Uterus (tissue), 4 donors: ENCODE data around the gene THSD4. TPM values are rescaled to one million over a fixed set of nuclear protein-coding genes. Genes with fewer than 3 reads are reported as not detected.

Source experiments
- DNase-seq, 2 donors: peaks; one replicate each; pipeline ENCODE4 v3.0.0-alpha.2; 2019 to 2020
- H3K27ac ChIP-seq, 2 donors: fragments of 200-600 bp; sonication (generic); 1 replicate in 1 of 2; 2 replicates in 1 of 2; pipeline ENCODE4 v1.5.1; 2016 to 2018
- H3K27me3 ChIP-seq, 2 donors: fragments of 200-600 bp; sonication (generic); one replicate each; pipeline ENCODE4 v1.5.1; 2018 to 2019; ENCODE audit warnings: control low read depth in 1 of 2
- H3K36me3 ChIP-seq, 2 donors: fragments of 200-600 bp; sonication (generic); one replicate each; pipeline ENCODE4 v1.5.1; 2019; ENCODE audit warnings: control low read depth in 1 of 2
- H3K4me1 ChIP-seq, 2 donors: fragments of 200-600 bp; sonication (generic); one replicate each; pipeline ENCODE4 v1.5.1; 2018 to 2019; ENCODE audit warnings: control low read depth in 1 of 2
- H3K4me3 ChIP-seq, 2 donors: fragments of 200-600 bp; sonication (generic); 1 replicate in 1 of 2; 2 replicates in 1 of 2; pipeline ENCODE4 v1.5.1; 2018 to 2019; ENCODE audit warnings: mild to moderate bottlenecking in 1 of 2
- H3K9me3 ChIP-seq, 2 donors: fragments of 200-600 bp; sonication (generic); one replicate each; pipeline ENCODE4 v1.5.1; 2019; ENCODE audit warnings: control low read depth in 1 of 2
- POLR2A ChIP-seq, 2 donors: fragments of 450-650 bp; IDR thresholded peaks; one replicate each; pipeline ENCODE4 v1.6.1; 2016; ENCODE audit warnings: antibody characterized with exemption in 2 of 2, mild to moderate bottlenecking in 1 of 2, moderate library complexity in 1 of 2
- intact Hi-C: fragments of 100-400 bp; cut with DNase I; formaldehyde crosslinking; loops from one replicate; pipeline ENCODE4 v1.15.1; 2023; ENCODE audit warnings: low total_unique reads
- total RNA-seq, 4 donors: library from RNA; depleted of rRNA in 3 of 4; stranded (reverse); fragments of >200 nt in 3 of 4; gene quantifications; one replicate each; pipeline versions ENCODE4 v1.1.0 to v1.2.4, GENCODE V29; 2014 to 2023
- TF ChIP-seq, protein P1 (sequence below), 4 experiments: fragments of 200-600 bp in 2 of 4; fragments of 450-650 bp in 2 of 4; sonication (generic) in 2 of 4; IDR thresholded peaks; one replicate each; pipeline ENCODE4 v1.5.1; 2016 to 2019; ENCODE audit warnings: antibody characterized with exemption in 4 of 4, mild to moderate bottlenecking in 2 of 4, moderate library complexity in 1 of 4
- donor health status: DM: yes; HTN: yes; CAD: no.

THSD4 gene
- total RNA-seq, 4 donors from 2014 or later: 7.1 to 144 (median 35.4) TPM

- intact Hi-C loops: loop anchor here (10.0 kb wide), 1 partner anchor 358 kb away; no protein-coding TSS in a partner anchor
- H3K4me3 ChIP-seq: no peak overlapping the region
- TF ChIP-seq, protein P1, sequence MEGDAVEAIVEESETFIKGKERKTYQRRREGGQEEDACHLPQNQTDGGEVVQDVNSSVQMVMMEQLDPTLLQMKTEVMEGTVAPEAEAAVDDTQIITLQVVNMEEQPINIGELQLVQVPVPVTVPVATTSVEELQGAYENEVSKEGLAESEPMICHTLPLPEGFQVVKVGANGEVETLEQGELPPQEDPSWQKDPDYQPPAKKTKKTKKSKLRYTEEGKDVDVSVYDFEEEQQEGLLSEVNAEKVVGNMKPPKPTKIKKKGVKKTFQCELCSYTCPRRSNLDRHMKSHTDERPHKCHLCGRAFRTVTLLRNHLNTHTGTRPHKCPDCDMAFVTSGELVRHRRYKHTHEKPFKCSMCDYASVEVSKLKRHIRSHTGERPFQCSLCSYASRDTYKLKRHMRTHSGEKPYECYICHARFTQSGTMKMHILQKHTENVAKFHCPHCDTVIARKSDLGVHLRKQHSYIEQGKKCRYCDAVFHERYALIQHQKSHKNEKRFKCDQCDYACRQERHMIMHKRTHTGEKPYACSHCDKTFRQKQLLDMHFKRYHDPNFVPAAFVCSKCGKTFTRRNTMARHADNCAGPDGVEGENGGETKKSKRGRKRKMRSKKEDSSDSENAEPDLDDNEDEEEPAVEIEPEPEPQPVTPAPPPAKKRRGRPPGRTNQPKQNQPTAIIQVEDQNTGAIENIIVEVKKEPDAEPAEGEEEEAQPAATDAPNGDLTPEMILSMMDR (IDR thresholded peaks at IDR 0.05): no peak
- TF ChIP-seq POLR2A (IDR thresholded peaks at IDR 0.05): no peak
- no peak for DNase-seq
- H3K9me3 ChIP-seq: no peaks in the 10 kb centered on the region
- H3K27me3 ChIP-seq: no peaks in the 10 kb centered on the region
- H3K36me3 ChIP-seq: no peaks in the 10 kb centered on the region
- no peaks in the 10 kb centered on the region for H3K4me1 ChIP-seq
- H3K27ac ChIP-seq: no peak overlapping the region
Measured at GRCh38 chr15:71802770-71803169, 687.5 kb downstream of the THSD4 start.

- intact Hi-C loops: loop anchor here (10.0 kb wide), 1 partner anchor 359 kb away; no protein-coding TSS in a partner anchor
- no peaks in the 10 kb centered on the region for H3K36me3 ChIP-seq
- H3K27ac ChIP-seq: no peak overlapping the region
- no peak for DNase-seq
- no peak overlapping the region for H3K4me3 ChIP-seq
- no peak for TF ChIP-seq POLR2A (IDR thresholded peaks at IDR 0.05)
- TF ChIP-seq, protein P1 (IDR thresholded peaks at IDR 0.05): no peak
- H3K9me3 ChIP-seq: no peaks in the 10 kb centered on the region
- no peaks in the 10 kb centered on the region for H3K27me3 ChIP-seq
- H3K4me1 ChIP-seq: no peaks in the 10 kb centered on the region
Measured at GRCh38 chr15:71804226-71804625, 689.0 kb downstream of the THSD4 start.

DNA sequence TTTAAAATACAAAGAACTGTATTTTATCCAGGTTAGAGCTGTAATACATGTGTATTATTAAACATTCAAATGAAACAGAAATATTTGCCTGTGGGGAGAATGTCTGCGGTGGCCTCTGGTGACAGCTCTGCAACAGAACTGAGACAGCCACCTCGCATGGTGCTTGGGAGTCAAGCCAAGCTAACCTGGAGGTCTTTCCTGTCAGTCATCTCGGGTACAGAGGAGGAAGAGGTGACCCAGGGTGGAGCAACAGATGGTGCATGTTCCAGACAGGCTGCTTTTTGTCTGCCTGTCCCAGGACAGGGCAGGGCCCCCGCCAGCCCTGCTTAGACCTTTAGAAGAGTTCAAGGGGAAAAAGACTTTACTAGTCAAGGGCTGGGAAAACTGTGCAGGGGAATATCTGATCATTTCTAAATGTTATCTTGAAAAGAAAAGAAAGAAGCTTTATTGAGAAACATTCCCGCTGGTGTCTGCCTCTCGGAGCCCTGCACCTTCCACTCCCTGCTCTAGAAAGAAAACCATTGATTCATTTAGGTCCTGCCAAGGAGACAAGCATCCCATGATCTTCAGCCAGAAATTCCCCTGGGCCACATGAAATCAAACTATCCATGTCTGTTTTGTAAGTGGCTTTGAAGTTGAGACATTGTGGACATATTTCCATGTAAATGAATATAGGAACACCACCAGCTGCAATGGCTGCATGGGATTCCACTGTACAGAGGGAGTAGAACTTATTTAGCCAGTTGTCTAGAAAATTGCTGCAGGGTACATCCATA lies 689.6 kb downstream of the THSD4 start:
- Histone ChIP-seq H3K27me3 (no peaks in the 10 kb centered on the region), H3K36me3 (no peaks in the 10 kb centered on the region), H3K9me3 (no peaks in the 10 kb centered on the region), H3K27ac (no peak overlapping the region), H3K4me3 (no peak overlapping the region), H3K4me1 (no peaks in the 10 kb centered on the region)
- no peak for DNase-seq
- intact Hi-C loops: loop anchor here (10.0 kb wide), 1 partner anchor 360 kb away; no protein-coding TSS in a partner anchor
- TF ChIP-seq, protein P1 (IDR thresholded peaks at IDR 0.05): no peak
- TF ChIP-seq POLR2A (IDR thresholded peaks at IDR 0.05): no peak

DNA sequence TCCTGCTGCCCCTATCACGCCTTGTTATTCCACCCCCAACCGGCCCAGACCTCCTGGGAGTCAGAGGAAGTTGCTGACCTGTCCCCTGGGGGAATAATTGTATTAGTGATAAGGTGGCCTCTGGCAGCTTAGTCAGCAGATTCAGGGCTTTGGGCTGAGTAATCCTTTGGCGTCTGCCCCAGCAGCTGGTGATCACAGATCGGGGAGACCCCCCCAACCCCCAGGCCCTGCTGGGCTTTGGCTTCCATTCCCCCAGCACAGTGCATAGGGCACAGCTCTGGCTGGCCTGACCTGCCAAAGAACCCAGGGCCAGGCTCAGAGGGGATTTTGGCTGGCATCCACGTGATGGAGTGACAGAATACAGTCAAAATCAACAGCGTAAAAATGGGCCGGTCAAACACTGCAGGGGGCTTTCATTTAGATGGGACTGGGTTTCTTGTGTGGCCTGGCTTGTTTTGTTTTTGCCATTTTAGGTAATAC lies 691.2 kb downstream of the THSD4 start:
- Histone ChIP-seq H3K4me1 (no peaks in the 10 kb centered on the region), H3K9me3 (no peaks in the 10 kb centered on the region), H3K4me3 (no peak overlapping the region), H3K27ac (no peak overlapping the region), H3K27me3 (no peaks in the 10 kb centered on the region), H3K36me3 (no peaks in the 10 kb centered on the region)
- intact Hi-C loops: loop anchor here (10.0 kb wide), 1 partner anchor 362 kb away; no protein-coding TSS in a partner anchor
- no peak for DNase-seq
- TF ChIP-seq, protein P1 (IDR thresholded peaks at IDR 0.05): no peak
- no peak for TF ChIP-seq POLR2A (IDR thresholded peaks at IDR 0.05)

DNA sequence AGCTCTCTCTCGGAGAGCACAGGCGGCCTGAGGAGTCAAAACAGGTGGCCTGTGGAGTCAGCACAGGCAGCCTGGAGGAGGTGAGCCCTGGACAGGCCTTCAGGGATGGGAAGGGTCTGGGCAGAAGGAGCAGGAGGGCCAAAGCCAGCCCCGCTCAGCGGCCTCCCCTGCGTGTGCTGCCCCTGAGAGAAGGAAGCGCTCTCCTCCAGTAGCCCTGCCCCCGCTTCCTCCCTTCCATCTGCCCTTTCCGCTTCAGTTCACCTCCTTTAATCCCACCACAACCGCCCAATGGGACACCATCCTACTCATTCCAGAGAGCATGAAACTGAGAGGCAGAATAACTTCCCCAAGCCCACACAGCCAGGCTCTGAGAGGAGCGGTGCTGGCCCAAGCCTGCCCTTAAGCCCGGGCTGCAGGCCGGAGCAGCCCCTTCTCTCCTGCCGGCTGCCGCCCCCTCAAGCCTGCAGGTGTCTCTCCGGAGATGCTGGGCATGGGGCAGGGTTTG lies 691.9 kb downstream of the THSD4 start:
- no peaks in the 10 kb centered on the region for H3K36me3 ChIP-seq
- intact Hi-C loops: loop anchor here (10.0 kb wide), 1 partner anchor 362 kb away; no protein-coding TSS in a partner anchor

More for the DNA sequence above, 691.9 kb downstream of the THSD4 start:
- no peak for DNase-seq
- Histone ChIP-seq H3K9me3 (no peaks in the 10 kb centered on the region), H3K4me3 (no peak overlapping the region), H3K27me3 (no peaks in the 10 kb centered on the region), H3K27ac (no peak overlapping the region), H3K4me1 (no peaks in the 10 kb centered on the region)
- TF ChIP-seq, protein P1 (IDR thresholded peaks at IDR 0.05): no peak
- no peak for TF ChIP-seq POLR2A (IDR thresholded peaks at IDR 0.05)
